NCI-H187 (cell line): ENCODE results near the gene PRG2.
"Not testable (repeated sequence)": the region's sequence is repeated elsewhere in the genome, so short reads cannot be mapped to it uniquely, and the experiment has no call there.

Source experiments
- DNase-seq, 2 experiments: peaks; one replicate each; lab custom pipeline; 2025; lab: John Stamatoyannopoulos, UW

Gene PRG2

DNA sequence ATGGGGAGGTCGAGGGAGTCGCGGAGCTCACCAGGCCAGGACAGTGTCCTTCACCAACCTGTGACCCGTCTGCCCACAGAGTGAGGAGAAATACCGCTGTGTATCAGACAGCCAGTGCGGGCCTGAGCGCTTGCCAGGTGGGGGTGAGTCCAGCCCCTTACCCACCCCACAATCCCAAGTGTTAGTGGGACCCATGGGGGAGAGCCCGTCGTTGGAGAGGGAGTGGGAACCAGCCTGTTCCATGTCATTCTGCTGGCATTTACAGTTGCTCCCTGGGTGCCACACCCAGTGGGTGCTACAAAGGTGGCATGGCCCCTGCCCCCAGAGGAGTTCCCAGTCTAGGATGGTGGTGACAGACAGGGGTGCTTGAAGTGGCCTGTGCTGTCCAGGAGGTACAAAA is 43.1 kb downstream of the PRG2 start:
- DNase-seq: no peak

DNA sequence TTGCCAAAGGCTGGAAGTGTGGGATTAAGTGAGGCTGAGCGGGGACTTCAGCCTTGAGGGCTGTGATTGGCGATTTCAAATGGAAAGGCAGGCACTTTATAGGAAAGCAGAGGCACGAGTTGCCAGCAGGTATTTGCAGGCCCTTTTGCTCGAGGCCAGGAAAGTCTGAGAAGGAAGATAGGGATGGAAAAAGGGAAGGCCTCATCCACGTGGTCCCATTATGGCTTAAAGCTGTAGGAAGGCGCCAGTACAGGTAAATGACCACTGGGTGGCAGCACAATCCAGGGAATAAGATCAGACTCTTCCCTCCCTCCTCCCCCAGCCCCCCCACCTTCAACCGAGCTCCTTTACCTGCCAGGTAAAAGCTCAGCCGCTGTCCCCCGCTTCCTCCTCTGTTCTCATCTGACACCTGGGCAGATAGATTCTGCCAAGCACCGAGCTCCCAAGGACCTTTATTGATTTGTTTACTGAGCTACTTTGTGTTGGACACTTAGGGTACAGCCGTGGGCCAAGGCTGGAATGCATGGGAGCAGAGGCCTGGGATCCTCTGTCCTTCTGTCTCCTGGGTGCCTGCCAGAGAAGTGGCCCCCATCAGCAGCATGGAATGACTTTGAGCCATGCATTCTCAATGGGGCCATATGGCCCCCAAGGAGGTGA is 44.8 kb downstream of the PRG2 start:
- DNase-seq: peak; percentile 52 to 56

DNA sequence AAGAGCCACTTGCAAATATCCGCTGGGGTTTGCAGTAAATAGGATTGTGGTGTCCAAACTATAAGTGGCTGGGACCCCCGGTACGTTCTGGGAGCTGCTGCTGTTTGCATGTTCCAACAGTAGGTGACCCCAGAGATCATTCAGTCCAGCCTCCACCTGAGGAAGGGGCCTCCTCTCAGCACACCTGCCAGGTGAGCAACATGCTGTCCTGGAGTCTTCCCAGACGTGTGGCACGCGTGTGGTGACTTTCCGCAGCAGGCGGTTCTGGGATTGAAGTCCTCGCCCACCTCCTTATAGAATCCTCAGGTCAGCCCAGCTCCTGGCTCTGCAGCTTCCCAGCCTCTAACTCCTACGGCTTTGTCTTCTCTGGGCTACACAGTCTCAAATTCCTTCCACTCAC is 45.6 kb downstream of the PRG2 start:
- DNase-seq: no peak

DNA sequence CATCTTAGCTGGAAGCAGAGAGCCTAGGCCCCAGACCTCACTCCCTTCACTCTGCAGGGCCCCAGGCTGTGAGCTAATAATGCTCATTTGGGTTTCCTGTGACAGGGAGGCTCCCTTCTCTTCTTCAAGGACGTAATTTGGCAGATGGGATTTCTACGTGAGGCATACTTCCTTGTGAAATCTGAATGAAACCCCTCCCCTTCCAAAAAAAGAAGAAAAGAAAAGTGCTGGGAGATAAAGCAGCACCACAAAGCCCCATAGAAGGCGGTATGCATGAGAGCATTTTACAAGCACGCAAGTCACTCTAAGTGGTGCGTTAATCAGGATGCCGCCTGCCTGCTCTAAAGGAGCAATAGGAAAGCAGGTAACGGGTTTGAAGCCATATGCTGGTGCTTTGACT is 46.6 kb downstream of the PRG2 start:
- DNase-seq: peak; percentile 10 to 31

DNA sequence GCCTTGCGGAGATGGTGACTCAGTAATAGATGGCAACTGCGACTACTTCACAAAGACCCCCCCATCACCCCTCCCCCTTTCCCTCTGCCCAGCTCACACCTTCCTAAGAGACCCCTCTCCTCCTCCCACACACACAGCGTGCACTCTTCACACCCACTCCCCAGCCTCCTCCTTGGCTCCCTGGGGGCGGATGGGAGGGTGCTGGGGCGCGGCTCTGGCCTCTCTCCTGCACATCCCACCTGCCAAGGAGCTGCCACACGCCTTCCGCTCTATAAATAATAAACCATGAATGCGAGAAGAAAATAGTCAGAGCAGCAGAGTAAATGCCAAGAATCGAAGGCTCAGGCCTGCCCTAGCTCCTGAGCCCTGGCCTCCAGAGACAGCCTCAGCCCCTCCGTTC is 47.7 kb downstream of the PRG2 start:
- no peak for DNase-seq

DNA sequence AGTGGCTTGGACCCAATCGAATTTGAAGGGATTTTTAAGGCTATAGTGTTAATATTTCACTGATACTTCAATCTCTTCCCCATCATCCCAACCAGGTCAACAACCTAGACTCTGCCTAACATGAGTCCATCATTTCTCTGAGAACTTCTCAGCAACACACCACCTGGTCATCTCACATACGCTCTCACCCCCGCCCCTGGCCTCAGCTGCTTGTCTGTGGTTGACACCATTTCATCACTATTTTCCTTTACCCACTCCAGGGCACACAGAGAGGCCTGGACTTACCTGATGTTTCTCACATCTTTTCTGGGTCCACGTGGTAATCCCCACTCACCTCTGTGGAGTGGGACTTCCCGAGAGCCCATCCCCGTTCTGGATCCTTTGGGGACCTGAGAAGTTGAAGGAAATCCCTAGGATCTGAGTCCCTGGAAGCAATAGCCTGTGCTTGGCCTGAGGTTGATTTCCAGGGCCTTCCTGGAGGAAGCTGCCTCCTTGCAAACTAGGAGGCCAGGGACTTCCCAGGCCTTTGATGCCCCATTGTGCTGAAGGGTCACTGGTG is 49.1 kb downstream of the PRG2 start:
- DNase-seq: no peak

DNA sequence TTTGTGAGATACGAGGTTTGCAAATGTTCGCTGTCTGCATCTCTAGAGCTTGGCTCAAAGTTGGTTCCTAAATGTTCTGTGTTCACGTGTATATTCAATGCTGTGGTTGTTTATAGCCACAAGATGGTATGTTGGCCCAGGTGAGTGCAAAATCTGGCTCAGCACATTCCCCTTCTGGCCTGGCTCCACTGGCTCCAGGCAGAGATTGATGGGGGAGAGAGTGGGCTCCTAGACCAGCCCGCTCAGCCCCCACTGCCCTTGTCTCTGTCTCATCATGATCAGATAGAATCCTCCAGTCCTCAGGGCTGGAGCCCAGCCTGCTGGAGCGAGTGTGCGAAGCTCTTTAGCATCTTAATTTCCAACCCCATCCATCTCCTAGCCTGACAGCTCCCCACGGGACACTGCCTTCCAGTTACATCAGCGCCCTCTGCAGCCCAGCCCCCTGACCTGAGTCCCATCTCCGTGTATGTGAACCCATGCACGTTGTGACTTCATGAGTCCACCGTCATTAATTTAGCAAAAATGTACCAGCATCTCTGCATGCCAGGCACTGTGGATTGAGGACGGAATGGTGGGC is 50.3 kb downstream of the PRG2 start:
- DNase-seq: no peak

DNA sequence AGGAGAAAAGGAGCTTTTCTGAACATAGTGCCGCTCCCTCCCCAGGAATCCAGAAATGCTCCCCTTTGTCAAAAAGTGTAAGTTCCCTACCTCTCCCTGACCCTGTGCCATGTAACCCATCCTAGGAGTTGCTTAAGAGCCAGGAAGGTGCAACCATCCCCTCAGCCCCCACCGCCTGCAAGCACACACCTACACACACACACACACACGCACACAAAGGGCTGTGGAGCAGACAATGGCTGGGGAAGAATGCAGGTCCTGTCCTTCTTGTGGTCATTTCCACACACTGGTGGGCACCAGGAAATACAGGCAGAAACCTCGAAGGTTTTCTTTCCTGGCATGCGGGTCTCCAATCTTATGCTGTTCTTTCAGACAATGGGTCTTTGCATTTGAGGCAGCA is 51.1 kb downstream of the PRG2 start:
- DNase-seq: no peak

DNA sequence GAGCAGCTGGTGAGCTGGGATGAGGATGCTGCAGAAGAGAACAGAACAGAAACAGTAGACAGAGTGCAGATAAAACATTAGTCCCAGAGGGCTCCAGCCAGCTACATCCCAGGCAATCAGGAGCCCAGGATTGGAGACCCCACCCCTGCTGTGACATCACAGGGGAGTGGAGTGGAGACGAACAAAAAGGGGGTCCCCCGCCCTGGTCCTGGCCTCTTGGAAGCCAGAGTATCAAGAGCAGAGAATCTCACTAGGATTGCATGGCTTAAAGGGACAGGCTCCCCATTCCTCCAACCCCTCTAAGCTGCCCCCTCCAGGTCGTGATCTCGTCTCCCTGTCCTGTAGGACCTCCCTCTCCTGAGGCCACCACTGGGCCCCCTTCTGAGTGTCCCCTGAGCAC is 52.3 kb downstream of the PRG2 start, which contains the start of gene P2RX3:
Gene P2RX3, plus strand, starts transcription at position 211 of the 400 bp plus-strand sequence. CDS start 199 bp downstream, outside the sequence.
- no peak for DNase-seq

DNA sequence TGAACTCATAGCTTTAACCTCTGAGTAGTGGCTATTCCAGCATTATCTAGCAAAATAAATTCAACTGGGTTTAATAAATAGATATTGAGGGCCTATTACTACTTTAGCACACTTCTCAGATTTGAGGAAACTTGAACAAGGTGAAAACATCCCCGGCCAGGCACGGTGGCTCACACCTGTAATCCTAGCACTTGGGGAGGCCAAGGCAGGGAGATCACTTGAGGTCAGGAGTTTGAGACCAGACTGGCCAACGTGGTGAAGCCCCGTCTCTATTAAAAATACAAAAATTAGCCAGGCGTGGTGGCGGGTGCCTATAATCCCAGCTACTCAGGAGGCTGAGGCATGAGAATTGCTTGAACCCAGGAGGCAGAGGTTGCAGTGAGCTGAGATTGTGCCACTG is 53.6 kb downstream of the PRG2 start:
- not testable (repeated sequence) for DNase-seq
